ENCODE data around the gene SLC16A11. TPM values are rescaled to one million over a fixed set of nuclear protein-coding genes. Genes with fewer than 3 reads are reported as not detected.

Gene SLC16A11
- total RNA-seq, 2 donors from 2014 or later = 0.24 to 0.44 TPM

DNA sequence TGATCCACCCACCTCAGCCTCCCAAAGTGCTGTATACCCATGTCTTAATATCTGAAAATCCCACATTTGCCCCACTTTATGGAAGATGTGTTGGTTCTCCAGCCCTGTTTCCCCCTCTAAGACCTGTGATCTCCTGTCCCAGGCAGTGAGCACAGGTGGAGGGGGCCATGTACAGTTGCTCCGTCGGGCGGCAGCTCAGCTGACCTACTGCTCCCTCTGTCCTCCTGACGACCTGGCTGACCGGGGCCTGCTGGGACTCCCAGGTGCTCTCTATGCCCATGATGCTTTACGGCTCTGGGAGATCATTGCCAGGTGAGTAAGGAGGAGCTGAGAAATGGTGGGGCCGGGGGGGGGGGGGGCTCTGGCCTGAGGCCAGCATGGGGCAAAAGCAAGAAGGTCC, 38.2 kb downstream of the SLC16A11 start:
- WGBS, 2 experiments (ENCODE audit: insufficient coverage in 1 of 2, insufficient read length in 1 of 2) = 87% methylated on average over 6 of the region's 7 CpGs; no CpG with 5 or more reads in 1 of the 2 experiments
- TF ChIP-seq, protein P1, sequence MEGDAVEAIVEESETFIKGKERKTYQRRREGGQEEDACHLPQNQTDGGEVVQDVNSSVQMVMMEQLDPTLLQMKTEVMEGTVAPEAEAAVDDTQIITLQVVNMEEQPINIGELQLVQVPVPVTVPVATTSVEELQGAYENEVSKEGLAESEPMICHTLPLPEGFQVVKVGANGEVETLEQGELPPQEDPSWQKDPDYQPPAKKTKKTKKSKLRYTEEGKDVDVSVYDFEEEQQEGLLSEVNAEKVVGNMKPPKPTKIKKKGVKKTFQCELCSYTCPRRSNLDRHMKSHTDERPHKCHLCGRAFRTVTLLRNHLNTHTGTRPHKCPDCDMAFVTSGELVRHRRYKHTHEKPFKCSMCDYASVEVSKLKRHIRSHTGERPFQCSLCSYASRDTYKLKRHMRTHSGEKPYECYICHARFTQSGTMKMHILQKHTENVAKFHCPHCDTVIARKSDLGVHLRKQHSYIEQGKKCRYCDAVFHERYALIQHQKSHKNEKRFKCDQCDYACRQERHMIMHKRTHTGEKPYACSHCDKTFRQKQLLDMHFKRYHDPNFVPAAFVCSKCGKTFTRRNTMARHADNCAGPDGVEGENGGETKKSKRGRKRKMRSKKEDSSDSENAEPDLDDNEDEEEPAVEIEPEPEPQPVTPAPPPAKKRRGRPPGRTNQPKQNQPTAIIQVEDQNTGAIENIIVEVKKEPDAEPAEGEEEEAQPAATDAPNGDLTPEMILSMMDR (conservative IDR thresholded peaks at IDR 0.05) = no peak
- peaks cover 30% of the 10 kb centered on the region for H3K36me3 ChIP-seq (ENCODE audit: control insufficient read depth, insufficient read depth, low read length)
- H3K27ac Mint-ChIP-seq = no peak overlapping the region
- H3K27me3 Mint-ChIP-seq (ENCODE audit: insufficient read depth) = no peaks in the 10 kb centered on the region
- no peaks in the 10 kb centered on the region for H3K27me3 ChIP-seq (ENCODE audit: control insufficient read depth, insufficient read depth, low read length, poor library complexity, severe bottlenecking)
- peaks cover under 1% of the 10 kb centered on the region for H3K4me1 Mint-ChIP-seq
- H3K9me3 ChIP-seq (ENCODE audit: control insufficient read depth, low read length) = no peaks in the 10 kb centered on the region
- H3K4me1 ChIP-seq (ENCODE audit: control insufficient read depth, insufficient read depth, low read length) = no peaks in the 10 kb centered on the region
- no peak overlapping the region for H3K4me3 Mint-ChIP-seq
- no peak overlapping the region for H3K4me3 ChIP-seq (ENCODE audit: low read length)
- H3K36me3 Mint-ChIP-seq (ENCODE audit: low read depth) = peaks cover 20% of the 10 kb centered on the region
- no peak for DNase-seq
- no peak overlapping the region for H3K9ac ChIP-seq (ENCODE audit: extremely low read depth, low read length, poor library complexity, severe bottlenecking)
- H3K9me3 Mint-ChIP-seq = no peaks in the 10 kb centered on the region
- no peak overlapping the region for H3K27ac ChIP-seq (ENCODE audit: low read depth, low read length)

DNA sequence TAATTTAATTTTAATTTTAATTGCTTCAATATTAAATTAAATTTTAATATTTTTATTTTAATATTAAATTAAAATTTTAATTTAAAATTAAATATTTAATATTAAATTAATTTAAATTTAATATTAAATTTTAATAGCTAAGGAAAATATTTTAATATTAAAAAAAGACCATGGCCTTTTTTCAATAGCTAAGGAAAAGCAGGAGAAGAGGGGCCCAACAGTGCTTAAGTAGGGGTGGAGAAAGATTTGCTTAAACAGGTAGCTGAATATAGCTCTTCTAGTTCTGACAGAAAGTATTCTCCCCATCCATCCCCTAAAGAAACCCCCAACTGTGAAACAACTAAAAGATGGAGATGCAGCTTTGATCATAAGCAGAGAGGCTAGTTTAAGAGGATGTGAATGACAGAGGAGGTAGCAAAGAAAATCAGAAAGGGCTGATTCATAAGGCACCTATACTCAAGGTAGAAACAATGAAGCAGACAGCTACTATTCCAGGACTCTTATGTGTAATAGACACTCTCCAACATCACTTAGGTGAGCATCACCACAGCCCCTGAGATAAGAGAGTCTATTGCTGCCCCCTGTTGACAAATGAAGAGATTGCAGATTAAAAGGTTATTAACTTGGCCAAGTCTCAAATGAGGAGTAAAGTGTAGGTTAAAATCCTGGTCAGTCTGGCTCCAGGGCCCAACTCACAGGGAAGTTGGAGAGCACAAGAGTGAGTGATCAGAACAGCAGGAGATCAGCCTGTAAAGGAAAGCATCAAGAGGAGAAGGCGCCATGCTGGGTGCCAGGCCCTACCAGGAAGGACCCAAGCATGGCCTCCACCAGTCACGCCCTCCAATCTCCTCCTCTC, 39.3 kb downstream of the SLC16A11 start:
- H3K4me3 ChIP-seq (ENCODE audit: low read length) = no peak overlapping the region
- WGBS, 2 experiments (ENCODE audit: insufficient coverage in 1 of 2, insufficient read length in 1 of 2) = 95% methylated on average over 2 of the region's 2 CpGs; no CpG with 5 or more reads in 1 of the 2 experiments
- H3K36me3 Mint-ChIP-seq (ENCODE audit: low read depth) = peaks cover 26% of the 10 kb centered on the region

DNA sequence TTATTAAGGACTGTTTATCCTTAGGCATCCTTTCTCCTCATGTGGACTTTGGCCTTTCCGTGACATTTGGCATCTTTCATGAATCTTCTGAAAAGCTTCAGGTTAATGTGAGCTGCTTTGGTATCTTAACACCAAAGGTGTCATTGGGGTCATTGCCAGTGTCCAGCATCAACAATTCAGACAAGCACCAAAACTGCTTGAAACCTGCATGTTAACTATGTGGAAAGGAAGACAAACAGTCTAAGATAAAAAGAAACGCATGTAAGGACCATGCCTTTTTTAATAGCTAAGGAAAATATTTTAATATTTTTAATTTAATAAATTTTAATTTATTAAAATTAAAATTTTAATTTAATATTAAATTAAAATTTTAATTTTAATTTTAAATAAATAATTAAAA, 40.1 kb downstream of the SLC16A11 start:
- Mint-ChIP-seq H3K4me3 (no peak overlapping the region), H3K9me3 (no peaks in the 10 kb centered on the region), H3K27me3 (ENCODE audit: insufficient read depth) (no peaks in the 10 kb centered on the region), H3K36me3 (ENCODE audit: low read depth) (peaks cover 30% of the 10 kb centered on the region), H3K4me1 (no peaks in the 10 kb centered on the region), H3K27ac (no peak overlapping the region)
- DNase-seq = no peak
- TF ChIP-seq, protein P1 (conservative IDR thresholded peaks at IDR 0.05) = no peak
- Histone ChIP-seq H3K27ac (ENCODE audit: low read depth, low read length) (no peak overlapping the region), H3K9ac (ENCODE audit: extremely low read depth, low read length, poor library complexity, severe bottlenecking) (no peak overlapping the region), H3K36me3 (ENCODE audit: control insufficient read depth, insufficient read depth, low read length) (peaks cover 30% of the 10 kb centered on the region), H3K9me3 (ENCODE audit: control insufficient read depth, low read length) (no peaks in the 10 kb centered on the region), H3K4me3 (ENCODE audit: low read length) (no peak overlapping the region), H3K27me3 (ENCODE audit: control insufficient read depth, insufficient read depth, low read length, poor library complexity, severe bottlenecking) (no peaks in the 10 kb centered on the region), H3K4me1 (ENCODE audit: control insufficient read depth, insufficient read depth, low read length) (no peaks in the 10 kb centered on the region)
- WGBS, 2 experiments (ENCODE audit: insufficient coverage in 1 of 2, insufficient read length in 1 of 2) = 93 to 100% methylated on average over 1 of the region's 2 CpGs

More for the DNA sequence above, 39.3 kb downstream of the SLC16A11 start:
- no peaks in the 10 kb centered on the region for H3K27me3 ChIP-seq (ENCODE audit: control insufficient read depth, insufficient read depth, low read length, poor library complexity, severe bottlenecking)
- H3K9me3 Mint-ChIP-seq = no peaks in the 10 kb centered on the region
- peak; percentile 64 for DNase-seq
- H3K4me3 Mint-ChIP-seq = no peak overlapping the region
- H3K36me3 ChIP-seq (ENCODE audit: control insufficient read depth, insufficient read depth, low read length) = peaks cover 31% of the 10 kb centered on the region
- H3K9me3 ChIP-seq (ENCODE audit: control insufficient read depth, low read length) = no peaks in the 10 kb centered on the region
- no peaks in the 10 kb centered on the region for H3K27me3 Mint-ChIP-seq (ENCODE audit: insufficient read depth)
- H3K27ac Mint-ChIP-seq = no peak overlapping the region
- H3K27ac ChIP-seq (ENCODE audit: low read depth, low read length) = no peak overlapping the region
- no peaks in the 10 kb centered on the region for H3K4me1 ChIP-seq (ENCODE audit: control insufficient read depth, insufficient read depth, low read length)
- no peak overlapping the region for H3K9ac ChIP-seq (ENCODE audit: extremely low read depth, low read length, poor library complexity, severe bottlenecking)
- H3K4me1 Mint-ChIP-seq = no peaks in the 10 kb centered on the region
- TF ChIP-seq, protein P1 (conservative IDR thresholded peaks at IDR 0.05) = peak; percentile 84
